Keratinocyte (primary cell): ENCODE data around the gene TREH. TPM values are rescaled to one million over a fixed set of nuclear protein-coding genes. Genes with fewer than 3 reads are reported as not detected.

Experiments
- DNase-seq: peaks from one replicate; pipeline ENCODE4 v3.0.0-alpha.2; 2011; ENCODE audit warnings: low read depth, missing footprints, low spot score
- FAIRE-seq: peaks from 2 replicates; lab custom pipeline; 2011; peaks lifted over from hg19 to GRCh38; lab: Jason Lieb, UNC
- H2AFZ ChIP-seq: 2 replicates; pipeline ENCODE4 v1.6.0; 2012; ENCODE audit warnings: low read length, control low read depth, inconsistent platforms; ENCODE audit not compliant: control insufficient read depth
- H3K27ac ChIP-seq: 2 replicates; pipeline ENCODE4 v1.5.1; 2011; ENCODE audit warnings: low read length; ENCODE audit not compliant: control insufficient read depth, insufficient read depth
- H3K27me3 ChIP-seq: 3 replicates; pipeline ENCODE4 v1.6.0; 2011; ENCODE audit warnings: low read length; ENCODE audit not compliant: control insufficient read depth, insufficient read depth; ENCODE audit errors: extremely low read depth
- H3K36me3 ChIP-seq, 2 experiments: 2 replicates in 1 of 2; 3 replicates in 1 of 2; pipeline ENCODE4 v1.5.1; 2011; ENCODE audit warnings: low read length in 2 of 2, mild to moderate bottlenecking in 1 of 2; ENCODE audit not compliant: control insufficient read depth in 2 of 2, insufficient read depth in 2 of 2; ENCODE audit errors: extremely low read depth in 1 of 2
- H3K4me1 ChIP-seq: 3 replicates; pipeline ENCODE4 v1.5.1; 2011; ENCODE audit warnings: low read length; ENCODE audit not compliant: control insufficient read depth, insufficient read depth; ENCODE audit errors: extremely low read depth
- H3K4me2 ChIP-seq: 3 replicates; pipeline ENCODE4 v1.6.0; 2011; ENCODE audit warnings: low read depth, low read length; ENCODE audit not compliant: control insufficient read depth, insufficient read depth; ENCODE audit errors: extremely low read depth
- H3K4me3 ChIP-seq, 3 experiments: fragments of 200-600 bp in 1 of 3; sonication (generic) in 1 of 3; 2 replicates in 2 of 3; 3 replicates in 1 of 3; pipeline ENCODE4 v1.5.1; 2011 to 2016; ENCODE audit warnings: low read length in 3 of 3, mild to moderate bottlenecking in 3 of 3, control low read depth in 2 of 3, inconsistent platforms in 1 of 3, low read depth in 1 of 3, mixed read lengths in 1 of 3, mixed run types in 1 of 3, moderate library complexity in 1 of 3; ENCODE audit not compliant: control insufficient read depth in 2 of 3, insufficient read depth in 2 of 3; ENCODE audit errors: extremely low read depth in 1 of 3
- H3K79me2 ChIP-seq: 2 replicates; pipeline ENCODE4 v1.6.0; 2012; ENCODE audit warnings: low read length; ENCODE audit not compliant: control insufficient read depth, insufficient read depth
- H3K9ac ChIP-seq: 3 replicates; pipeline ENCODE4 v1.6.0; 2011; ENCODE audit warnings: low read length; ENCODE audit not compliant: control insufficient read depth, insufficient read depth; ENCODE audit errors: extremely low read depth
- H3K9me1 ChIP-seq: 3 replicates; pipeline ENCODE4 v1.6.0; 2011; ENCODE audit warnings: low read length; ENCODE audit not compliant: control insufficient read depth, insufficient read depth; ENCODE audit errors: extremely low read depth
- H3K9me3 ChIP-seq: 2 replicates; pipeline ENCODE4 v1.5.1; 2012; ENCODE audit warnings: low read depth, low read length; ENCODE audit not compliant: control insufficient read depth
- H4K20me1 ChIP-seq: 3 replicates; pipeline ENCODE4 v1.6.0; 2011; ENCODE audit warnings: low read length; ENCODE audit not compliant: control insufficient read depth, insufficient read depth; ENCODE audit errors: extremely low read depth
- CTCF ChIP-seq, 3 experiments: IDR thresholded peaks in 1 of 3; conservative IDR thresholded peaks in 1 of 3; optimal IDR thresholded peaks in 1 of 3; 2 replicates in 2 of 3; 3 replicates in 1 of 3; pipeline versions ENCODE3 to v1.5.1; 2011; ENCODE audit warnings: low read length in 3 of 3, mild to moderate bottlenecking in 3 of 3, moderate library complexity in 2 of 3, control low read depth in 1 of 3, inconsistent platforms in 1 of 3; ENCODE audit not compliant: insufficient read depth in 2 of 3; ENCODE audit errors: extremely low read depth in 1 of 3
- EZH2 ChIP-seq: IDR thresholded peaks from one replicate; pipeline ENCODE4 v1.6.1; 2012; ENCODE audit warnings: inconsistent platforms, mild to moderate bottlenecking, low read length, moderate library complexity
- dilution Hi-C: fragments of 300-500 bp; cut with MboI; formaldehyde crosslinking; loops from one replicate; pipeline ENCODE4 v1.7.0; 2020; ENCODE audit warnings: low sequenced_read_pairs; ENCODE audit not compliant: extremely low pct_ligation_motif_present
- polyA plus RNA-seq, 5 experiments: library from polyadenylated mRNA; depleted of rRNA in 3 of 5; stranded (reverse) in 3 of 5; stranded (forward) in 1 of 5; unstranded in 1 of 5; fragments of >200 nt; gene quantifications; 1 replicate in 1 of 5; 2 replicates in 3 of 5; 3 replicates in 1 of 5; pipeline versions ENCODE4 v1.2.1 to v1.2.3, GENCODE V29; 2011 to 2012; ENCODE audit warnings: missing spikeins in 2 of 5, low read depth in 1 of 5, low replicate concordance in 1 of 5

Gene TREH
- polyA plus RNA-seq, 1 donor (not counting 4 experiments of a cell fraction or from before 2014, with no cell fraction given), result not detected

GRCh38 chr11:118650366-118650765, 29.1 kb downstream of the TREH start:
- H4K20me1 ChIP-seq, result no peaks in the 10 kb centered on the region
- dilution Hi-C loops, result no loop called here

GRCh38 chr11:118649941-118650340, 29.5 kb downstream of the TREH start:
- Histone ChIP-seq H3K9me1 (no peaks in the 10 kb centered on the region), H4K20me1 (no peaks in the 10 kb centered on the region), H2AFZ (no peak overlapping the region), H3K36me3 (peaks cover 39 to 44% of the 10 kb centered on the region in 2 experiments), H3K4me3 (no peak overlapping the region), H3K27me3 (no peaks in the 10 kb centered on the region), H3K79me2 (no peaks in the 10 kb centered on the region), H3K4me1 (no peaks in the 10 kb centered on the region), H3K9ac (no peak overlapping the region), H3K4me2 (no peak overlapping the region), H3K27ac (no peak overlapping the region), H3K9me3 (no peaks in the 10 kb centered on the region)
- DNase-seq (no peak), FAIRE-seq (no peak)
- no peak for TF ChIP-seq CTCF (optimal IDR thresholded peaks at IDR 0.05 in 1 of 3, IDR thresholded peaks at IDR 0.05 in 1 of 3, conservative IDR thresholded peaks at IDR 0.05 in 1 of 3; ENCODE audit: extremely low read depth in 1 of 3, insufficient read depth in 2 of 3, low read length in 3 of 3)
- TF ChIP-seq EZH2, result no peak
- dilution Hi-C loops, result no loop called here

More at GRCh38 chr11:118650366-118650765, 29.1 kb downstream of the TREH start:
- FAIRE-seq (no peak), DNase-seq (no peak)
- no peaks in the 10 kb centered on the region for H3K27me3 ChIP-seq
- no peaks in the 10 kb centered on the region for H3K4me1 ChIP-seq
- no peak overlapping the region for H3K4me2 ChIP-seq
- no peak overlapping the region for H3K4me3 ChIP-seq
- H3K36me3 ChIP-seq, result peaks cover 40 to 42% of the 10 kb centered on the region in 2 experiments
- no peak overlapping the region for H2AFZ ChIP-seq
- no peaks in the 10 kb centered on the region for H3K9me1 ChIP-seq
- no peak overlapping the region for H3K27ac ChIP-seq
- TF ChIP-seq EZH2 (no peak), CTCF (optimal IDR thresholded peaks at IDR 0.05 in 1 of 3, IDR thresholded peaks at IDR 0.05 in 1 of 3, conservative IDR thresholded peaks at IDR 0.05 in 1 of 3; ENCODE audit: extremely low read depth in 1 of 3, insufficient read depth in 2 of 3, low read length in 3 of 3) (no peak)
- no peaks in the 10 kb centered on the region for H3K79me2 ChIP-seq
- H3K9me3 ChIP-seq, result no peaks in the 10 kb centered on the region
- no peak overlapping the region for H3K9ac ChIP-seq
